MM.1S (cell line): ENCODE results near the gene IQCF5.
"Not testable (repeated sequence)": the region's sequence is repeated elsewhere in the genome, so short reads cannot be mapped to it uniquely, and the experiment has no call there.

Experiments used
- EZH2 ChIP-seq: fragments of 300-600 bp; sonication (generic); optimal IDR thresholded peaks from 2 replicates; pipeline ENCODE3; 2017; ENCODE audit warnings: low read depth, mild to moderate bottlenecking, antibody characterized with exemption, low read length, mixed read lengths
- TF ChIP-seq, protein P1 (sequence below): fragments of 300-600 bp; sonication (generic); IDR thresholded peaks from 2 replicates; pipeline ENCODE4 v1.5.1; 2016; ENCODE audit warnings: antibody characterized with exemption, low read length, mixed read lengths

DNA sequence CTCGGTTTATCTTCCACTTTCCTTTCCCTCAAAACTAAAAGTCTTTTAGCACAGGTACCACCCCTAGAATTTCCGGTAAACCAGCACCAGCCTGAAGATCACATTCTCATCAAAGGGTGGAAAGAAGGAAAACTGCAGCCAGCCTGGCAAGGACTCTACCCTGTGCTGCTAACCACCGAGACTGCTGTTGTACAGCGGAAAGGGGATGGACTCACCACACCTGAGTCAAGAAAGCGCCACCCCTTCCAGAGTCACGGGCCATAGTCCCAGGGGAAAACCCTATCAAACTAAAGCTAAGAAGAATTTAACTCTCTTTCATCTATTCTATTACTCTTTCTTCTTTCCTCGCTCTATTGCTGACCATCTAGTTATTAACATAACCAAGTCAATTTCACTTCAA, 24.6 kb upstream of the IQCF5 start:
- TF ChIP-seq, protein P1, sequence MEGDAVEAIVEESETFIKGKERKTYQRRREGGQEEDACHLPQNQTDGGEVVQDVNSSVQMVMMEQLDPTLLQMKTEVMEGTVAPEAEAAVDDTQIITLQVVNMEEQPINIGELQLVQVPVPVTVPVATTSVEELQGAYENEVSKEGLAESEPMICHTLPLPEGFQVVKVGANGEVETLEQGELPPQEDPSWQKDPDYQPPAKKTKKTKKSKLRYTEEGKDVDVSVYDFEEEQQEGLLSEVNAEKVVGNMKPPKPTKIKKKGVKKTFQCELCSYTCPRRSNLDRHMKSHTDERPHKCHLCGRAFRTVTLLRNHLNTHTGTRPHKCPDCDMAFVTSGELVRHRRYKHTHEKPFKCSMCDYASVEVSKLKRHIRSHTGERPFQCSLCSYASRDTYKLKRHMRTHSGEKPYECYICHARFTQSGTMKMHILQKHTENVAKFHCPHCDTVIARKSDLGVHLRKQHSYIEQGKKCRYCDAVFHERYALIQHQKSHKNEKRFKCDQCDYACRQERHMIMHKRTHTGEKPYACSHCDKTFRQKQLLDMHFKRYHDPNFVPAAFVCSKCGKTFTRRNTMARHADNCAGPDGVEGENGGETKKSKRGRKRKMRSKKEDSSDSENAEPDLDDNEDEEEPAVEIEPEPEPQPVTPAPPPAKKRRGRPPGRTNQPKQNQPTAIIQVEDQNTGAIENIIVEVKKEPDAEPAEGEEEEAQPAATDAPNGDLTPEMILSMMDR: not testable (repeated sequence)
- not testable (repeated sequence) for TF ChIP-seq EZH2
